ENCODE data around the gene REEP1.

GRCh38 chr2:86375623-86376022 lies 38.2 kb upstream of the REEP1 start:
- no peak for TF ChIP-seq POLR2AphosphoS5 (IDR thresholded peaks at IDR 0.05; ENCODE audit: low read depth, low read length)
- TF ChIP-seq, protein P1, sequence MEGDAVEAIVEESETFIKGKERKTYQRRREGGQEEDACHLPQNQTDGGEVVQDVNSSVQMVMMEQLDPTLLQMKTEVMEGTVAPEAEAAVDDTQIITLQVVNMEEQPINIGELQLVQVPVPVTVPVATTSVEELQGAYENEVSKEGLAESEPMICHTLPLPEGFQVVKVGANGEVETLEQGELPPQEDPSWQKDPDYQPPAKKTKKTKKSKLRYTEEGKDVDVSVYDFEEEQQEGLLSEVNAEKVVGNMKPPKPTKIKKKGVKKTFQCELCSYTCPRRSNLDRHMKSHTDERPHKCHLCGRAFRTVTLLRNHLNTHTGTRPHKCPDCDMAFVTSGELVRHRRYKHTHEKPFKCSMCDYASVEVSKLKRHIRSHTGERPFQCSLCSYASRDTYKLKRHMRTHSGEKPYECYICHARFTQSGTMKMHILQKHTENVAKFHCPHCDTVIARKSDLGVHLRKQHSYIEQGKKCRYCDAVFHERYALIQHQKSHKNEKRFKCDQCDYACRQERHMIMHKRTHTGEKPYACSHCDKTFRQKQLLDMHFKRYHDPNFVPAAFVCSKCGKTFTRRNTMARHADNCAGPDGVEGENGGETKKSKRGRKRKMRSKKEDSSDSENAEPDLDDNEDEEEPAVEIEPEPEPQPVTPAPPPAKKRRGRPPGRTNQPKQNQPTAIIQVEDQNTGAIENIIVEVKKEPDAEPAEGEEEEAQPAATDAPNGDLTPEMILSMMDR (IDR thresholded peaks at IDR 0.05; ENCODE audit: control extremely low read depth in 1 of 3, insufficient read depth in 1 of 3, low read depth in 1 of 3, low read length in 3 of 3): no peak
- TF ChIP-seq TAF1 (IDR thresholded peaks at IDR 0.05; ENCODE audit: low read depth, low read length): no peak
- TF ChIP-seq EZH2 (IDR thresholded peaks at IDR 0.05; ENCODE audit: low read depth, low read length, severe bottlenecking): no peak
- no peak for TF ChIP-seq SUZ12 (IDR thresholded peaks at IDR 0.05; ENCODE audit: low read length)
- no peak for TF ChIP-seq NRF1 (IDR thresholded peaks at IDR 0.05; ENCODE audit: low read depth, low read length)
- no peak for TF ChIP-seq CEBPB (IDR thresholded peaks at IDR 0.05; ENCODE audit: low read depth, low read length)
- TF ChIP-seq ATF2 (IDR thresholded peaks at IDR 0.05; ENCODE audit: low read length): no peak

Measured in H1 (cell line).